Colonic mucosa (tissue), 4 donors: ENCODE data around the gene CDKN2D. TPM values are rescaled to one million over a fixed set of nuclear protein-coding genes. Genes with fewer than 3 reads are reported as not detected.

ENCODE experiments used
- DNase-seq: peaks from one replicate; pipeline ENCODE4 v3.0.0-alpha.2; 2020
- H3K27ac ChIP-seq: fragments of 200-600 bp; one replicate; pipeline ENCODE4 v1.8.0; 2021
- H3K27me3 ChIP-seq: fragments of 200-600 bp; one replicate; pipeline ENCODE4 v1.8.0; 2021
- H3K36me3 ChIP-seq: fragments of 200-600 bp; one replicate; pipeline ENCODE4 v1.8.0; 2021
- H3K4me1 ChIP-seq: fragments of 200-600 bp; one replicate; pipeline ENCODE4 v1.8.0; 2021; ENCODE audit warnings: mild to moderate bottlenecking
- H3K4me3 ChIP-seq: fragments of 200-600 bp; one replicate; pipeline ENCODE4 v1.8.0; 2021
- H3K9ac ChIP-seq, 2 donors: one replicate each; pipeline ENCODE4 v1.7.0; 2013; ENCODE audit warnings: control low read depth in 2 of 2, low read depth in 2 of 2, low read length in 2 of 2
- H3K9me3 ChIP-seq: fragments of 200-600 bp; one replicate; pipeline ENCODE4 v1.8.0; 2021
- intact Hi-C: fragments of 100-400 bp; cut with DNase I; formaldehyde crosslinking; loops from one replicate; pipeline ENCODE4 v1.14.1; 2022
- total RNA-seq, 2 donors: library from RNA; stranded (reverse); fragmentation: NEBNext Ultra II Directional in 1 of 2; extraction: Animal tissue kit (Norgen Biotek cat#: 25700) in 1 of 2; gene quantifications; one replicate each; pipeline ENCODE4 v1.2.1, GENCODE V29; 2021
- TF ChIP-seq, protein P1 (sequence below): fragments of 200-600 bp; IDR thresholded peaks from one replicate; pipeline ENCODE4 v1.8.0; 2022; ENCODE audit warnings: antibody characterized with exemption, mild to moderate bottlenecking
- donor health status: healthy.
- donor health status: DM: no; HTN: no; CAD: no.
- donor health status: DM: no; HTN: no; CAD: no.

CDKN2D gene
- total RNA-seq, 2 donors from 2014 or later: 11.1 to 13.4 TPM

DNA sequence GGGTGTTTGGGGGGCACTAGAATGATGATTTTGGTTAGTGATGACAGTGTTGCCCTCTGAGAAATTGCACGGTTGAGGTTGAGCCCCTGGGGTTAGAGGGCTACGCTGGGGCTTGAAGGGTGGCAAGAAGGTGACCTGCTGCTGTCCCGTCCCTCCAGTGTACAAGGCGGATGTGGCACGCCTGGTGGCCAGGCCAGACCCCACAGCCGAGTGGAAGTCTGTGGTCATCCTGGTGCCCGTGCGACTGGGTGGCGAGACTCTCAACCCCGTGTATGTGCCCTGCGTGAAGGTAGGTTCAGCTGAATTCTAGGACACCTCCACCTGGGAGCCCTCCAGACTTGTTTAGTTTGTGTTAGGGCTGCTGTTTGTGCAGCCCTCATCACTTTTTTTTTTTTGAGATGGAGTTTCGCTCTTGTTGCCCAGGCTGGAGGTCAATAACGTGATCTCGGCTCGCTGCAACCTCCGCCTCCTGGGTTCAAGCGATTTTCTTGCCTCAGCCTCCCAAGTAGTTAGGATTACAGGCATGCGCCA lies 20.0 kb downstream of the CDKN2D start:
- peaks cover 9% of the 10 kb centered on the region for H3K4me1 ChIP-seq
- no peaks in the 10 kb centered on the region for H3K9me3 ChIP-seq

GRCh38 chr19:10546817-10547216 lies 22.0 kb downstream of the CDKN2D start:
- intact Hi-C loops: no loop called here
- Histone ChIP-seq H3K27me3 (no peaks in the 10 kb centered on the region), H3K4me3 (no peak overlapping the region), H3K36me3 (peaks cover 14% of the 10 kb centered on the region), H3K27ac (no peak overlapping the region), H3K4me1 (peaks cover 8% of the 10 kb centered on the region), H3K9ac (no peak overlapping the region), H3K9me3 (no peaks in the 10 kb centered on the region)
- TF ChIP-seq, protein P1, sequence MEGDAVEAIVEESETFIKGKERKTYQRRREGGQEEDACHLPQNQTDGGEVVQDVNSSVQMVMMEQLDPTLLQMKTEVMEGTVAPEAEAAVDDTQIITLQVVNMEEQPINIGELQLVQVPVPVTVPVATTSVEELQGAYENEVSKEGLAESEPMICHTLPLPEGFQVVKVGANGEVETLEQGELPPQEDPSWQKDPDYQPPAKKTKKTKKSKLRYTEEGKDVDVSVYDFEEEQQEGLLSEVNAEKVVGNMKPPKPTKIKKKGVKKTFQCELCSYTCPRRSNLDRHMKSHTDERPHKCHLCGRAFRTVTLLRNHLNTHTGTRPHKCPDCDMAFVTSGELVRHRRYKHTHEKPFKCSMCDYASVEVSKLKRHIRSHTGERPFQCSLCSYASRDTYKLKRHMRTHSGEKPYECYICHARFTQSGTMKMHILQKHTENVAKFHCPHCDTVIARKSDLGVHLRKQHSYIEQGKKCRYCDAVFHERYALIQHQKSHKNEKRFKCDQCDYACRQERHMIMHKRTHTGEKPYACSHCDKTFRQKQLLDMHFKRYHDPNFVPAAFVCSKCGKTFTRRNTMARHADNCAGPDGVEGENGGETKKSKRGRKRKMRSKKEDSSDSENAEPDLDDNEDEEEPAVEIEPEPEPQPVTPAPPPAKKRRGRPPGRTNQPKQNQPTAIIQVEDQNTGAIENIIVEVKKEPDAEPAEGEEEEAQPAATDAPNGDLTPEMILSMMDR: no peak
- DNase-seq: no peak

More for the DNA sequence above, 20.0 kb downstream of the CDKN2D start:
- H3K27ac ChIP-seq: no peak overlapping the region
- H3K36me3 ChIP-seq: peaks cover 14% of the 10 kb centered on the region
- intact Hi-C loops: no loop called here
- TF ChIP-seq, protein P1: no peak
- H3K27me3 ChIP-seq: no peaks in the 10 kb centered on the region
- DNase-seq: no peak
- no peak overlapping the region for H3K9ac ChIP-seq
- H3K4me3 ChIP-seq: no peak overlapping the region

- Histone ChIP-seq H3K4me1 (peaks cover 8% of the 10 kb centered on the region), H3K9me3 (no peaks in the 10 kb centered on the region), H3K36me3 (peaks cover 7% of the 10 kb centered on the region), H3K27me3 (no peaks in the 10 kb centered on the region), H3K27ac (peak overlapping the region; percentile 89), H3K4me3 (peak overlapping the region; percentile 99), H3K9ac (peak overlapping the region; percentile 86 to 93)
- TF ChIP-seq, protein P1: no peak
- intact Hi-C loops: no loop called here
- peak; percentile 25 for DNase-seq
Observed at GRCh38 chr19:10544753-10545251, 24.0 kb downstream of the CDKN2D start.

- Histone ChIP-seq H3K36me3 (peaks cover 6% of the 10 kb centered on the region), H3K27ac (peak overlapping the region; percentile 89), H3K4me1 (peaks cover 8% of the 10 kb centered on the region), H3K9me3 (no peaks in the 10 kb centered on the region), H3K9ac (peak overlapping the region; percentile 86 to 93), H3K4me3 (peak overlapping the region; percentile 99), H3K27me3 (no peaks in the 10 kb centered on the region)
- TF ChIP-seq, protein P1: no peak
- intact Hi-C loops: no loop called here
- peak; percentile 83 for DNase-seq
Observed at GRCh38 chr19:10544242-10544752, 24.5 kb downstream of the CDKN2D start.

DNA sequence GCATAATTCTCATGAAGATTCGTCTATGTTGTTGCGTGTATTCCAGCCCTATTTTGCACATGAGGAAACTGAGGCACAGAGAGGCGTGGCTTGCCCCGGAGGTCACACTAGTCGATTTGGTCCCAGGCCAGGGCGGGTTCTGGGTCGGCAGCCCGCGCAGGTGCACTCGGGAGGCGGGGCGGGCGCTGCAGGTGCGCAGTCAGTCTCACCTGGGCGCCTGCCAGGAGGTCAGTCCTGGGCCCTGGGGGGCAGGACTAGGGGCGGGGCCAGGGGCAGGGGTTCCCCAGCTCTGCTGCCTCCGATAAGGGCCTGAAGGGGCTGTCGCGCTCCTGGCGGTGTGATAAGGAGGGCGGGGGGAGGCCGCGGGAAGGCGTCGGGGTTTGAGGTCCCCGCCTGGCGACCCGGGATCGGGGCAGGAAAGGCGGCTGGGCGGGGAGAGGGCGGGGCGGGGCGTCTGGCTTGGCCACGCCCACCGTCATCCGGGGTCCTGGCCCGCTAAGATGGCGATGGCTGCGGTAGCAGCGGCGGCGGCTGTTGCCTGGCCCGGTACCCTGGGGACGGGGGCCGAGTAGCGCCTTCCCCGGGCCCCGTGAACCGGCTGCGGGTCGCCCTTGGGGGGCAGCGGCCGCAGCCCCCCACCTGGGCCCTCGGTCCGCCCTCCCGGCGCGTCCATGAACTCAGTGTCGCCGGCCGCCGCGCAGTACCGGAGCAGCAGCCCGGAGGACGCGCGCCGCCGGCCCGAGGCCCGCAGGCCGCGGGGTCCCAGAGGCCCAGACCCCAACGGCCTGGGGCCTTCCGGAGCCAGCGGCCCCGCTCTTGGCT lies 25.1 kb downstream of the CDKN2D start, which contains the start of gene ATG4D:
ATG4D (plus strand) TSS at position 485 of the 822 bp plus-strand sequence; CDS start at position 672, 187 bp downstream.
- DNase-seq: peak; percentile 94
- H3K9me3 ChIP-seq: no peaks in the 10 kb centered on the region
- H3K36me3 ChIP-seq: peaks cover 6% of the 10 kb centered on the region
- peak within 1 kb of the TSS; percentile 86 to 93 for H3K9ac ChIP-seq
- TF ChIP-seq, protein P1: no peak
- peak within 1 kb of the TSS; percentile 99 for H3K4me3 ChIP-seq
- no peaks in the 10 kb centered on the region for H3K27me3 ChIP-seq
- peak within 1 kb of the TSS; percentile 89 for H3K27ac ChIP-seq
- H3K4me1 ChIP-seq: peaks cover 8% of the 10 kb centered on the region
- intact Hi-C loops: no loop called here
